HepG2 (cell line): ENCODE data around the gene ZC3H7B. TPM values are rescaled to one million over a fixed set of nuclear protein-coding genes. Genes with fewer than 3 reads are reported as not detected.
A peak's percentile ranks its signal among the peaks of the same experiment; 100 is the strongest.

Source experiments
- BRCA1 ChIP-seq: sonication (generic); formaldehyde crosslinking; IDR thresholded peaks from 2 replicates; pipeline ENCODE4 v1.4.0; 2020; ENCODE audit warnings: missing genetic modification reagents
- CCAR2 ChIP-seq: fragments of 200-400 bp; formaldehyde crosslinking; optimal IDR thresholded peaks from 2 replicates; pipeline ENCODE3; 2018; ENCODE audit warnings: low read depth, mild to moderate bottlenecking, low read length, moderate library complexity
- HDAC1 ChIP-seq: sonication (generic); formaldehyde crosslinking; IDR thresholded peaks from 2 replicates; pipeline ENCODE4 v1.5.1; 2020; ENCODE audit warnings: mild to moderate bottlenecking, missing genetic modification reagents
- HNF1B ChIP-seq: sonication (generic); formaldehyde crosslinking; IDR thresholded peaks from 2 replicates; pipeline ENCODE4 v1.5.1; 2020; ENCODE audit warnings: mild to moderate bottlenecking, moderate library complexity, missing genetic modification reagents
- KDM5A ChIP-seq: fragments of 200-600 bp; sonication (generic); IDR thresholded peaks from 2 replicates; pipeline ENCODE4 v1.7.0; 2018; ENCODE audit warnings: antibody characterized with exemption, mild to moderate bottlenecking, low read length, borderline replicate concordance
- MLX ChIP-seq: IDR thresholded peaks from 2 replicates; pipeline ENCODE4 v1.6.1; 2016
- PAWR ChIP-seq: sonication (generic); formaldehyde crosslinking; IDR thresholded peaks from 2 replicates; pipeline ENCODE4 v1.4.0; 2020; ENCODE audit warnings: missing genetic modification reagents, mild to moderate bottlenecking, borderline replicate concordance
- SOX13 ChIP-seq, 3 experiments: fragments of 450-650 bp in 1 of 3; sonication (generic) in 1 of 3; formaldehyde crosslinking in 1 of 3; IDR thresholded peaks in 2 of 3; conservative IDR thresholded peaks in 1 of 3; 2 replicates each; pipeline versions ENCODE4 v1.5.0 to v1.6.1; 2016 to 2020; ENCODE audit warnings: antibody characterized with exemption in 1 of 3, mild to moderate bottlenecking in 1 of 3, missing compliant biosample characterization in 1 of 3, missing genetic modification reagents in 1 of 3, moderate library complexity in 1 of 3
- TFDP2 ChIP-seq: sonication (generic); formaldehyde crosslinking; IDR thresholded peaks from 2 replicates; pipeline ENCODE4 v1.4.0; 2020; ENCODE audit warnings: missing genetic modification reagents
- ZNF12 ChIP-seq: sonication (generic); formaldehyde crosslinking; IDR thresholded peaks from 2 replicates; pipeline ENCODE4 v1.5.0; 2020; ENCODE audit warnings: missing genetic modification reagents
- ZNF672 ChIP-seq: sonication (generic); formaldehyde crosslinking; IDR thresholded peaks from 2 replicates; pipeline ENCODE4 v1.8.1; 2022; ENCODE audit warnings: missing genetic modification reagents
- polyA plus RNA-seq, 8 experiments: library from polyadenylated mRNA; depleted of rRNA in 3 of 8; stranded (reverse) in 7 of 8; unstranded in 1 of 8; fragments of >200 nt; fragmentation: Illumina TruSeq in 4 of 8; extraction: Trizol in 4 of 8; gene quantifications; 2 replicates each; pipeline versions ENCODE4 v1.2.1 to v1.2.3, GENCODE V29; 2011 to 2016; ENCODE audit warnings: low read depth in 4 of 8, missing spikeins in 1 of 8, mixed read lengths in 1 of 8; ENCODE audit not compliant: insufficient read depth in 1 of 8
- total RNA-seq, 5 experiments: library from RNA; depleted of rRNA; stranded (reverse); fragments of >200 nt; fragmentation: Illumina TruSeq; extraction: Trizol; gene quantifications; 2 replicates each; pipeline ENCODE4 v1.2.3, GENCODE V29; 2016; ENCODE audit warnings: low read depth in 1 of 5
- TF ChIP-seq, protein P1 (sequence below): sonication (generic); formaldehyde crosslinking; conservative IDR thresholded peaks from 2 replicates; pipeline ENCODE4 v1.8.0; 2022; ENCODE audit warnings: mild to moderate bottlenecking, moderate library complexity, missing genetic modification reagents
- TF ChIP-seq, protein P2 (sequence below): sonication (generic); formaldehyde crosslinking; IDR thresholded peaks from 2 replicates; pipeline ENCODE4 v1.4.0; 2020; ENCODE audit warnings: missing genetic modification reagents, borderline replicate concordance
- TF ChIP-seq, protein P3 (sequence below): IDR thresholded peaks from 2 replicates; pipeline ENCODE4 v1.6.1; 2016; ENCODE audit warnings: mild to moderate bottlenecking
- TF ChIP-seq, protein P4 (sequence below): sonication (generic); formaldehyde crosslinking; conservative IDR thresholded peaks from 2 replicates; pipeline ENCODE4 v1.4.0; 2020; ENCODE audit warnings: missing genetic modification reagents

Gene ZC3H7B
- total and polyA plus RNA-seq, 2 of the 13 experiments (the other 11 are each of a cell fraction or from before 2014, with no cell fraction given) = 26.4 to 37.2 TPM

DNA sequence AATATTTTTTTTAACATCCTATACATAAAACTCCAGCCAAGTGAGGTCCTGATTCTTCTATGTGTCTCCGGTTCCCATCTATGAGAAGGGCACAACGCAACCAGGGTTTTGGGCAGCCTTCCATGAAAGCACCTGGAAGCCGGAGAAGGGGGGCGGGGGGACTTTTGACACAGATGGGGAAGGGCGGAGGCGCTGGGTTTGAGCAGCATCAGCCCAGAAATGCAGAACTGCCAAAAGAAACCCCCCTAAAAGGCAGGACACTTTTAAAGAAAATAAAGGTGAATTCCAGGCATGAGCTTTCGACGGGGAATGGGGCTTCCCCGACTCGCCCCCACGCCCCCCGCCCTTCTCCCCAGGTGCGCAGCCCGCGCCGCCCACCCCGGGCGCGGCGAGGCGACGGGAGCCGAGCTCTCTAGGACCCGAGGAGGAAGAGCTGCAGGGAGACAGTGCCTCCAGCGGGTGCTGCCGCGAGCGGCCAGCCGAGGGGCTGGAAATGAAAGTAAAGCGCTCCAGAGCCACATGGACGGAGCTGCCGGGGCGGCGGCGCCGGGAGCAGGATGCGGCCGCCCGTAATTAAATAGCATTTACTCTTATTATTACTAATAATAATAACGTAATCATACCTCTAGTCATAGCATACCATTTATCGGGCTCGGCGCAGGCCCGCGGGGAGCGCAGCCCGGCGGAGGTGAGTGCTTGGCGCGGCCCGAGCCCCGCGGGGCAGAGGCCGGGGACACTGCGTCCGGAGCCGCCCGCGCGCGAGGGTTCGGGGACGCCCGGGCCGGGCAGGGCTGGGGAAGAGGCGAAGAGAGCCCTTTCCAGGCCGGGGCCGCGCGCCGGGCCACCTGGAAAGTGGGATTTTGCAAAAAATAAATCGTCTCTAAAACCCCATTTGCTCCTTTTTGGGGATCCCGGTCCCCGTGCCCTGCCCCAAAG lies at the start of gene ZC3H7B (continued):
- TF ChIP-seq, protein P1, sequence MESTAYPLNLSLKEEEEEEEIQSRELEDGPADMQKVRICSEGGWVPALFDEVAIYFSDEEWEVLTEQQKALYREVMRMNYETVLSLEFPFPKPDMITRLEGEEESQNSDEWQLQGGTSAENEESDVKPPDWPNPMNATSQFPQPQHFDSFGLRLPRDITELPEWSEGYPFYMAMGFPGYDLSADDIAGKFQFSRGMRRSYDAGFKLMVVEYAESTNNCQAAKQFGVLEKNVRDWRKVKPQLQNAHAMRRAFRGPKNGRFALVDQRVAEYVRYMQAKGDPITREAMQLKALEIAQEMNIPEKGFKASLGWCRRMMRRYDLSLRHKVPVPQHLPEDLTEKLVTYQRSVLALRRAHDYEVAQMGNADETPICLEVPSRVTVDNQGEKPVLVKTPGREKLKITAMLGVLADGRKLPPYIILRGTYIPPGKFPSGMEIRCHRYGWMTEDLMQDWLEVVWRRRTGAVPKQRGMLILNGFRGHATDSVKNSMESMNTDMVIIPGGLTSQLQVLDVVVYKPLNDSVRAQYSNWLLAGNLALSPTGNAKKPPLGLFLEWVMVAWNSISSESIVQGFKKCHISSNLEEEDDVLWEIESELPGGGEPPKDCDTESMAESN (CRISPR knock-in tag) = 0 out of 2 replicates have a peak, but pooled peaks have one; percentile 39
- TF ChIP-seq ZNF12 (CRISPR knock-in tag) = no peak
- TF ChIP-seq HNF1B (CRISPR knock-in tag) = peak; percentile 39; the same call in 1 of the 2 replicates
- no peak for TF ChIP-seq KDM5A
- TF ChIP-seq, protein P2, sequence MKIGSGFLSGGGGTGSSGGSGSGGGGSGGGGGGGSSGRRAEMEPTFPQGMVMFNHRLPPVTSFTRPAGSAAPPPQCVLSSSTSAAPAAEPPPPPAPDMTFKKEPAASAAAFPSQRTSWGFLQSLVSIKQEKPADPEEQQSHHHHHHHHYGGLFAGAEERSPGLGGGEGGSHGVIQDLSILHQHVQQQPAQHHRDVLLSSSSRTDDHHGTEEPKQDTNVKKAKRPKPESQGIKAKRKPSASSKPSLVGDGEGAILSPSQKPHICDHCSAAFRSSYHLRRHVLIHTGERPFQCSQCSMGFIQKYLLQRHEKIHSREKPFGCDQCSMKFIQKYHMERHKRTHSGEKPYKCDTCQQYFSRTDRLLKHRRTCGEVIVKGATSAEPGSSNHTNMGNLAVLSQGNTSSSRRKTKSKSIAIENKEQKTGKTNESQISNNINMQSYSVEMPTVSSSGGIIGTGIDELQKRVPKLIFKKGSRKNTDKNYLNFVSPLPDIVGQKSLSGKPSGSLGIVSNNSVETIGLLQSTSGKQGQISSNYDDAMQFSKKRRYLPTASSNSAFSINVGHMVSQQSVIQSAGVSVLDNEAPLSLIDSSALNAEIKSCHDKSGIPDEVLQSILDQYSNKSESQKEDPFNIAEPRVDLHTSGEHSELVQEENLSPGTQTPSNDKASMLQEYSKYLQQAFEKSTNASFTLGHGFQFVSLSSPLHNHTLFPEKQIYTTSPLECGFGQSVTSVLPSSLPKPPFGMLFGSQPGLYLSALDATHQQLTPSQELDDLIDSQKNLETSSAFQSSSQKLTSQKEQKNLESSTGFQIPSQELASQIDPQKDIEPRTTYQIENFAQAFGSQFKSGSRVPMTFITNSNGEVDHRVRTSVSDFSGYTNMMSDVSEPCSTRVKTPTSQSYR (CRISPR knock-in tag) = peak; percentile 20; the same call in 1 of the 2 replicates
- peak; percentile 65; the same call in 1 of the 2 replicates for TF ChIP-seq BRCA1 (CRISPR knock-in tag)
- no peak for TF ChIP-seq PAWR (CRISPR knock-in tag)
- TF ChIP-seq, protein P3, sequence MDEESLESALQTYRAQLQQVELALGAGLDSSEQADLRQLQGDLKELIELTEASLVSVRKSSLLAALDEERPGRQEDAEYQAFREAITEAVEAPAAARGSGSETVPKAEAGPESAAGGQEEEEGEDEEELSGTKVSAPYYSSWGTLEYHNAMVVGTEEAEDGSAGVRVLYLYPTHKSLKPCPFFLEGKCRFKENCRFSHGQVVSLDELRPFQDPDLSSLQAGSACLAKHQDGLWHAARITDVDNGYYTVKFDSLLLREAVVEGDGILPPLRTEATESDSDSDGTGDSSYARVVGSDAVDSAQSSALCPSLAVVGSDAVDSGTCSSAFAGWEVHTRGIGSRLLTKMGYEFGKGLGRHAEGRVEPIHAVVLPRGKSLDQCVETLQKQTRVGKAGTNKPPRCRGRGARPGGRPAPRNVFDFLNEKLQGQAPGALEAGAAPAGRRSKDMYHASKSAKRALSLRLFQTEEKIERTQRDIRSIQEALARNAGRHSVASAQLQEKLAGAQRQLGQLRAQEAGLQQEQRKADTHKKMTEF (CRISPR knock-in tag) = peak; percentile 56; the same call in 1 of the 2 replicates
- peak; percentile 67 for TF ChIP-seq HDAC1
- TF ChIP-seq, protein P4, sequence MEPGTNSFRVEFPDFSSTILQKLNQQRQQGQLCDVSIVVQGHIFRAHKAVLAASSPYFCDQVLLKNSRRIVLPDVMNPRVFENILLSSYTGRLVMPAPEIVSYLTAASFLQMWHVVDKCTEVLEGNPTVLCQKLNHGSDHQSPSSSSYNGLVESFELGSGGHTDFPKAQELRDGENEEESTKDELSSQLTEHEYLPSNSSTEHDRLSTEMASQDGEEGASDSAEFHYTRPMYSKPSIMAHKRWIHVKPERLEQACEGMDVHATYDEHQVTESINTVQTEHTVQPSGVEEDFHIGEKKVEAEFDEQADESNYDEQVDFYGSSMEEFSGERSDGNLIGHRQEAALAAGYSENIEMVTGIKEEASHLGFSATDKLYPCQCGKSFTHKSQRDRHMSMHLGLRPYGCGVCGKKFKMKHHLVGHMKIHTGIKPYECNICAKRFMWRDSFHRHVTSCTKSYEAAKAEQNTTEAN (CRISPR knock-in tag) = peak; percentile 59; the same call in 1 of the 2 replicates
- TF ChIP-seq SOX13 (IDR thresholded peaks at IDR 0.05) = no peak
- TF ChIP-seq SOX13 (CRISPR knock-in tag; conservative IDR thresholded peaks at IDR 0.05 in 1 of 2, IDR thresholded peaks at IDR 0.05 in 1 of 2) = peak in 1 of 2 experiments; percentile 31; a peak in 1 of 4 replicates
- TF ChIP-seq CCAR2 = no peak
- TF ChIP-seq MLX (CRISPR knock-in tag) = no peak
- TF ChIP-seq TFDP2 (CRISPR knock-in tag) = peak; percentile 48; the same call in 1 of the 2 replicates
- TF ChIP-seq ZNF672 = no peak
